ENCODE measurements around the gene NMBR.
"Not testable (repeated sequence)": the region's sequence is repeated elsewhere in the genome, so short reads cannot be mapped to it uniquely, and the experiment has no call there.

NMBR gene

DNA sequence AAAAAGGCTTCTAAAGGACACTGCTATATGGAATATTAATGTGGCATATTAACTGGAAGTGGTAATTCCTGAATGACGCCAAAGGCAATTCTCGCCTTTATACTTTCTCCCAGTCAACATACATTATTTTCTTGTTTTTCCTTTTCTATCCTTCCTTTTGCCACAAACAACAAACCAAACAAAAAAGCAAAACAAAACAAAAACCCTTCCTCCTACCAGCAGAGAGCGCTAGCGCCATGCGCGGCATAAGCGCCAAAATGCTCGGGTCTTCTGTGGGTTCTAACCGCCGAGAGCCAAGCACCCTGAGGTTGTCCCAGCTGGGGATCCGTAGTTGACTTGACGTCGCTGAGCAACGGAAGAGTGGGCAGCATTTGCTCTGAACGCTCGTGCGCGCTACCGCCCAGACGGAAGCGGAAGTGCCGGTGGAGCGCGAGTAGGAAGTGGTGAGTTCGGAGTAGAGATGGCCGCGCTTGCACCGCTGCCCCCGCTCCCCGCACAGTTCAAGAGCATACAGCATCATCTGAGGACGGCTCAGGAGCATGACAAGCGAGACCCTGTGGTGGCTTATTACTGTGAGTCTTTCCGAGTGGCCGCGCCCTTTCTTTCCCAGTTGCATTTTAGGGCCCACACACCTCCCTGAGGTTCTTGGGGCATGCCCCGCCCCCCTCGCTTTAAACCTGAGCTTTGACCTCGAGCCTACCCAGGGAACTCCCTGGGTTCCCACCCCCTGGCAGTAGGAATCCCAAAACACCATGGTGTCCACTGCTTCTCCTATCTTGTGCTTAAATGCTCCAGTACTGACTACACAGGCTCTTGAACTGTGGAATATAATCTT is at the start of gene NMBR, which contains the start of gene VTA1:
NMBR (minus strand) TSS at position 295 of the 835 bp plus-strand sequence. CDS start 58,464 bp downstream, outside the sequence.
VTA1 (plus strand) TSS at position 436 of the 835 bp plus-strand sequence; CDS start at position 461, 25 bp downstream.
- peak; percentile 99 for DNase-seq

DNA sequence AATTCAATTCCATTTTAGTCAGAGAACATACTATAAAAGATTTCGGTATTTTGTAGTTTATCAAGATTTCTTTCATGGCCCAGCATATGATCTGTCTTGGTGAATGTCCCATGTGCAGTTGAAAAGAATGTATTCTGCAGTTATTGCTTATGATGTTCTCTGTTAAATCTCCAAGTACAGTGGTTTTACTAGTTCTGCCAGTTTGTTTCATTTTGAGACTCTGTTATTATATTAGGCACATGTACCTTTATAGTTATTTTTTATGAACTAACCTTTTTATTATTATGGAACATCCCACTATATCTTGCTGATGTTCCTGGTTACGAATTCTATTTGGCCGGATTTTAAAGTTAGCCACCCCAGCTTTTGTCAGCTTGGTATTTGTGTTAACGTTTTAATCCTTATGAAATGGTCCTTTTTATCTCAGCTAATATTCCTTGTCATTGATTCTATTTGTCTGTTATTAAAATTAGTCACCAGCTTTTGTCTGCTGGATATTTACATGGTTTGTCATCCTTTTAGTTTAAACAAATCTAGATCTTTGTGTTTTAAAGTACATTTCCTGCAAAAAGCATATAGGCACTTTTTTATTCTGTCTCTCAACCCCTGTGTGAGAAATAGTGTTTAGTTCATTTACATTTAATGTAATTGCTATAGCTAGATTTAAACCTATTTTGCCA is 49.1 kb upstream of the NMBR start:
- DNase-seq, result no peak

- DNase-seq, result no peak
Observed at GRCh38 chr6:142193621-142194020, 46.7 kb upstream of the NMBR start.

- DNase-seq, result no peak
Observed at GRCh38 chr6:142192343-142192742, 45.4 kb upstream of the NMBR start.

DNA sequence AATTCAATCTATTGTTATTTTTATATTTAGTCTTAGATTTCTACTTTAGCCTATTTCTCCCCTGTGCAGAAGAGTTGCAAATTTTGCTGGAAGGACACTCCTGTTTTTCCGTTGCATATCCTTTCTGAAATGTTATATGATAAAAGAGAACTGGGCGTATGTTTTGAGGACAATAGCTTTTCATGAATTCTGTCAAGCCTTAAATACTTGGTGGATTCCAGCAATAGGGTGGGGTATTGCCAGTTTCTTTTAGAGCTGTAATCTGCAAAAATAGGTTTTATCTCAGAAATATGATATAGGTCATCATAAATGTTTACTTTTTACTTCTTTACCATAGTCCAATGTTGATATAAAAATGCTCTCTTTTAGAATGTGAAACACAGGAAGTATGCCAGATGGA is 42.1 kb upstream of the NMBR start:
- no peak for DNase-seq

GRCh38 chr6:142188341-142188740 is 41.4 kb upstream of the NMBR start:
- DNase-seq, result not testable (repeated sequence)

GRCh38 chr6:142187209-142187608 is 40.3 kb upstream of the NMBR start:
- peak; percentile 28 for DNase-seq

DNA sequence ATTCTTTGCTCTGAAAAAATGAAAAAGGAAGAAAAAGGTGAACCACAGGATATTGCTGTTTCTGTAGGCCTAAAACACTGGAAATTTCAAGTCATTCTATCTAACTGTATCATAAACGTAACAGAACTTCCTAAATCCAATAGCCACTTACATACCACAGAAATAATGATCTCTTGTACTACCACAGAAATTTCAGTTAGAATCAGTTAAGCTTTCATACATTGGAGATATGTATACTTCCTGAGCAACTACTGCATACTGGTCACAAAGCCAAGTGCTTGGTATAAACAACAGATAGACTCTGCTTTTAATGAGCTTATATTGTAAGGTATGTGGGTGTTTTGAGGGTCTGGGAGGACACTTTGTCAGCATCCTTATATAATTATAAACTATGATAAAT is 38.7 kb upstream of the NMBR start:
- no peak for DNase-seq

GRCh38 chr6:142184307-142184706 is 37.4 kb upstream of the NMBR start:
- DNase-seq, result no peak

DNA sequence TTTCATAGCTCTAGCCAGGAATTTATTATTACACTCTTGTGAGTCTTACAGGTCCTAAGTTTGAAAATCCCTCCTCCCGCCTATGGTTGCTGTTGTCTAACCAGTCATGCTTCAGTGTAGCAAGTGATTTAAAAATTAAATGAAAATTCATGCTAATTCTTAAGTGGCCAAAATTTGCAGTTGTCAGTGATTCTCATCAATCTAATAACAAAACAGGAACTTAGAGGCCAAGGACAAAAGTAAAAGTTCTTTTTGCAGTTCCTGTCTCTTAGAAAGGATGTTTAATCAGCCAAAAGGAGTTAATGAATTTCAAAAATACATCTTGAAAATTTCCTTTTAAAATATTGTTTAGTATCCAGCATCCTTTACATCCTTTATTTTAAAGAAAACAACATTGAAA is 36.4 kb upstream of the NMBR start:
- DNase-seq, result no peak

DNA sequence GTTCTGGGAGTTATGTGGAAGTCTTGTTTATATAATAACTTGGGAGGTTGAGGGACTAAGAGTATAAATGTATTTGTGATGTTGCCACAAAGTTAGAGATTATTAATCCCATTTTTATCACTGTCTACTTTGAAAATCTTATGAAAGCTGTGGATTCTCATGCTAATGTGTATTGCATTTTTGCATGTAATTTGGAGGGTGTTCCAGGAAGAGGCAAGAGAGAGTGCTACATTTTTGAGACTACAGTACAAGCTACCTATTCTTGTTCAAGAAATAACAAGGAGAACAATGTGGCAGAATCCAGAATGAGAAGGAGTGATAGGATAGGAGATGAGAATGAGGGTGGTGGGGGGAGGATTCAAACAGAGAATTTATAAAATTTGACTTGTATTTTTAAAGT is 35.1 kb upstream of the NMBR start:
- DNase-seq, result no peak

GRCh38 chr6:142178129-142178528 is 31.2 kb upstream of the NMBR start:
- DNase-seq, result no peak

GRCh38 chr6:142174703-142175102 is 27.8 kb upstream of the NMBR start:
- no peak for DNase-seq

- no peak for DNase-seq
Observed at GRCh38 chr6:142173980-142174379, 27.1 kb upstream of the NMBR start.

- no peak for DNase-seq
Observed at GRCh38 chr6:142172758-142173157, 25.8 kb upstream of the NMBR start.

- no peak for DNase-seq
Observed at GRCh38 chr6:142171351-142171750, 24.4 kb upstream of the NMBR start.

DNA sequence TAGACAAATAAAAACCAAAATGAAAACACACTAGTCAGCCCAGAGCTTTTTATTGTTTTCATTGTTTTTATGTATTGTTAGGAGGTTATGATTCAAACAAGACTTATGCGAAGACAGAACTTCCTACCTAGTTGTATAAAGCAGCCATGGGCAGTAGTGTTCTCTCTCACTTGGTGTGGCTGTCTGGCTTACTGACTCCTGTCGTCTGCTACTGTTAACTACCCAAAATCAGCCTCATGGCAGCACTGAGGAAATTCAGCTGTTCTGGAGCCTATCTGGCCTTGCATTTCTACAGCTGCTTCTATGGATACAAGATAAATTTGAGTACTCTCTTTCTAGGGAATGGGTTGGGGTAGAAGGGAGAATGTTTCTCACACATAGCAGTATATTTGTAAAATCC is 20.6 kb upstream of the NMBR start:
- DNase-seq, result no peak

DNA sequence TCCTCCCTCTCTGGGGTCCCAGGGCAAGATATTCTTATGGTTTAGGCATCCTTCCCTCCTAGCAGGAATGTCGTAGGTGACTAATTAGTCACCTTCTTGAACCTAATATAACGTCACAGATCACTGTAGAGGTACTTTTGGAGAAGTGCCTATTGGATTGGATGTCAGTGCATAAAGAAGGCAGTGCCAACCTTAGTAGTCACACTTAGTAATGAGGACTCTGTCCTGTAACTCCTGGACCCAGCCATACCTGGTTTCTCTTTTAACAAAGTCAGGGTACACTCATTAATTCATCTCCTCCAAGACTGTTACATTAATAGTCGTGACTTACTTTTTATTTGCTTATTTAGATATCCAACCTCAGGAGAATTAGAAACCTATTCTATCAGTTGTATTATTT is 20.1 kb upstream of the NMBR start:
- DNase-seq, result no peak

GRCh38 chr6:142165227-142165626 is 18.3 kb upstream of the NMBR start:
- DNase-seq, result no peak

- DNase-seq, result no peak
Observed at GRCh38 chr6:142162780-142163179, 15.9 kb upstream of the NMBR start.

- DNase-seq, result not testable (repeated sequence)
Observed at GRCh38 chr6:142156758-142157068, 9.8 kb upstream of the NMBR start.

DNA sequence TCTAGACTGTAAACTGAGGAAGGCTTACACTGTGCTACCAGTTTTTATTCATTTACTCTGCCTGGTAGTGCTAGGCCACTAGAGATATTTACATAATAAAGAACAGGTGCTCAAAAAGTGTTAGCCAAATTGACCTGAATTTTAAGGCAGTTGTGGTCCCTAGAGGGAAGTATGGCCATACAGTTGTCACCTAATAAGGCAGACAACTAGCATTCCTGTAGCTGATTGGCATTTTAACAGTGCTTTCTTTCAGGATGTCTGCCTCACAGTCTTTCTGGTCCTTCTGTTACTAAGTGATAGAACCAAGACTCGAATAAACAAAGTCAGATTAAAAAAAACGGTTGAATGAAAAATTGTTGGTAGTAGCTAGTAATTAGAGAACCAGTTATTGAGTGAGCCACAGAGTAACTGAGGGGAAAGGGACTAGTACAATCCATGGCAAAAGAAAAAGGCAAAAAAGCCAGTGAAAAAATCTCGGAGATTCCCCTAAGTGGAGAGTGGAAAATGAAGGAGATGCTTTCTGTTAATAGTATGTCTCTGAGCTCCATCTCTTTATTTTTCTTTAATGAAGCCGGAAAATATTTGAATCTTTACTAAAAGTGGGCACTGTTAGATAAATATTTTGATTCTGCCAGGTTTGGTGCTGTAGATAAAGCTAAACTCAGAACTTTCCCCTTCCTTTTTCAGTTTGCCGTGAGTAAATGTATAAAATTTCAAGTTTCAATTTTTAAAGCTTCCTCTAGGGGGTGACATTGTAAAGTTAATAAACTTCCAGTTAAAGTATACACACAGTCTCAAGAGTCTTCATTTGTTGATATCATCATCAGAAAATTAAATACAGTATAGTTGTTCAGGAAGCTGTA is 9.2 kb upstream of the NMBR start:
- DNase-seq, result no peak

DNA sequence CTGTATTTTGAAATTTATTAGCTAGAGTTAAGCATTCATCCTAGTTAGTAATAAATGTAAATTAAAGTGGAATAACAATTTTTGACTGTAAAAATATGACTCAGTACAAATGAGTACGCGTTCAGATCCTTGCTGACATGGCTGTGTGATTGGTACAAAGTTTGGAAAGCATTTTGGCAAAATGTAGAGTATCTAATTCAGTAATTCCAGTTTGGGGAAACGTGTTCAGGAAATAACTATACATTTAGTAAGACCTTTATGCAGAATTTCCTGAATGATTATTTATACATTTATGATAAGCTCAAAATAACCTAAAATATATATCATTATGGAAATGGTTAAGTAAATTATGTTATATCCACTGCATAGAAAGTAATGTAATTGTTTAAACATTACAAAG is 8.2 kb upstream of the NMBR start:
- no peak for DNase-seq
